Neural progenitor cell (in vitro differentiated cells): ENCODE data around the gene TPM1.

ENCODE experiments used
- EZH2 ChIP-seq: fragments of 200-600 bp; sonication (generic); IDR thresholded peaks from 2 replicates; pipeline ENCODE4 v1.6.1; 2017; ENCODE audit warnings: antibody characterized with exemption, mild to moderate bottlenecking, moderate library complexity
- TF ChIP-seq, protein P1 (sequence below): fragments of 200-600 bp; sonication (generic); IDR thresholded peaks from 2 replicates; pipeline ENCODE4 v1.5.1; 2017; ENCODE audit warnings: antibody characterized with exemption, mild to moderate bottlenecking

DNA sequence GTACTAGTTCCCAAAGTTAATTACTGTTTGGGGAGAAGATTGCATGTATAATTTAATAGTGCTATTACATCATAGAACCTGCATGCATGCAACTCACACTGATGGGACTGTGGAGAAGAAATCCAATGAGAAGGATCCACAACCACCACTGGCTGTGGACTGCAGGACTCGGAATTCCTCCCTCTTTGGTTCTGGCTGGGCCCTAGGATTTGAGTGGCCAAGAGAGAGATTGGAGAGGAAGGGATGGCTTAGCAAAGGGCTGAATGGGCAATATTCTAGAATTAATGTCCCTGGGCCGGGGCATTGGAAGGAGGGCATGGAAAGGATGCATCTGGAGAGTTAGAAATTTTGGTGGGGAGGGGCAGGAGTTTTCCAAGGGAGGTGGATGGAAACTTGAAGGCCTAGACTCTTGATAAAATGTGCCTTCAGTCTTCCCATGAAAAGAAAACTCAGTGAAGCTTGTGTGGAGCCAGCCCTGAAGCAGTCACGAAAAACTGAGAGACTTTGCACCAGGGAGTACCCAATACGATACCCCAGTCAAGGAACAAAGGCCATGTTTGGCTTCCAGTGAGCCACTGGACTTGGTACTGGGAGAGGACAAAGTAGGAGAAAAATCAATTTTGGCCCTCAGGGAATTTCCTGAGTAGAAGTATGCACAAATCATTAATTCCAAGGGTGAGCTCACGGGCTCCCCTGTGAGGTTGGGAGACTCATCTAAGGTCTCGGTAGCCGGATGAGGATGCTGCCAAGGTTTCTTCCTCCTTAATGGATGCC lies 31.4 kb upstream of the TPM1 start:
- TF ChIP-seq, protein P1, sequence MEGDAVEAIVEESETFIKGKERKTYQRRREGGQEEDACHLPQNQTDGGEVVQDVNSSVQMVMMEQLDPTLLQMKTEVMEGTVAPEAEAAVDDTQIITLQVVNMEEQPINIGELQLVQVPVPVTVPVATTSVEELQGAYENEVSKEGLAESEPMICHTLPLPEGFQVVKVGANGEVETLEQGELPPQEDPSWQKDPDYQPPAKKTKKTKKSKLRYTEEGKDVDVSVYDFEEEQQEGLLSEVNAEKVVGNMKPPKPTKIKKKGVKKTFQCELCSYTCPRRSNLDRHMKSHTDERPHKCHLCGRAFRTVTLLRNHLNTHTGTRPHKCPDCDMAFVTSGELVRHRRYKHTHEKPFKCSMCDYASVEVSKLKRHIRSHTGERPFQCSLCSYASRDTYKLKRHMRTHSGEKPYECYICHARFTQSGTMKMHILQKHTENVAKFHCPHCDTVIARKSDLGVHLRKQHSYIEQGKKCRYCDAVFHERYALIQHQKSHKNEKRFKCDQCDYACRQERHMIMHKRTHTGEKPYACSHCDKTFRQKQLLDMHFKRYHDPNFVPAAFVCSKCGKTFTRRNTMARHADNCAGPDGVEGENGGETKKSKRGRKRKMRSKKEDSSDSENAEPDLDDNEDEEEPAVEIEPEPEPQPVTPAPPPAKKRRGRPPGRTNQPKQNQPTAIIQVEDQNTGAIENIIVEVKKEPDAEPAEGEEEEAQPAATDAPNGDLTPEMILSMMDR: no peak
- no peak for TF ChIP-seq EZH2
